Endothelial cell of umbilical vein (primary cell): ENCODE results near the gene CUX1. TPM values are rescaled to one million over a fixed set of nuclear protein-coding genes. Genes with fewer than 3 reads are reported as not detected.

Experiments used
- BruUV-seq: library from RNA; stranded (reverse); fragments of 400-500 nt; replicated peaks from 2 replicates; lab custom pipeline; 2021; lab: Mats Ljungman, UMichigan
- CTCF ChIA-PET: fragments of 300-600, 350-600 bp; sonication (Branson Sonifier 250); formaldehyde crosslinking; loops from one replicate; lab custom pipeline; 2021; ENCODE audit warnings: antibody characterized with exemption, inconsistent platforms; lab: Charles Lee
- POLR2A ChIA-PET: fragments of 300-600, 350-600 bp; sonication (Branson Sonifier 250); formaldehyde crosslinking; loops from one replicate; lab custom pipeline; 2021; ENCODE audit warnings: antibody characterized with exemption, inconsistent platforms; lab: Charles Lee
- DNase-seq: peaks from one replicate; pipeline ENCODE4 v3.0.0-alpha.2; 2011; ENCODE audit warnings: low read depth, low spot score
- FAIRE-seq: peaks from 2 replicates; lab custom pipeline; 2011; peaks lifted over from hg19 to GRCh38; lab: Jason Lieb, UNC
- H2AFZ ChIP-seq: 2 replicates; pipeline ENCODE4 v1.6.0; 2012; ENCODE audit warnings: low read depth, low read length, control low read depth, inconsistent platforms
- H3K27ac ChIP-seq: 2 replicates; pipeline ENCODE4 v1.5.1; 2011; ENCODE audit warnings: low read depth, mild to moderate bottlenecking, control low read depth, low read length, moderate library complexity; ENCODE audit not compliant: insufficient read depth
- H3K27me3 ChIP-seq, 2 experiments: 2 replicates each; pipeline versions ENCODE4 v1.6.0 to v1.6.1; 2011; ENCODE audit warnings: low read length in 2 of 2, mixed read lengths in 1 of 2; ENCODE audit not compliant: control insufficient read depth in 2 of 2, insufficient read depth in 2 of 2
- H3K36me3 ChIP-seq, 2 experiments: 2 replicates in 1 of 2; 3 replicates in 1 of 2; pipeline ENCODE4 v1.5.1; 2011; ENCODE audit warnings: low read length in 2 of 2, mild to moderate bottlenecking in 1 of 2, moderate library complexity in 1 of 2; ENCODE audit not compliant: control insufficient read depth in 2 of 2, insufficient read depth in 2 of 2; ENCODE audit errors: extremely low read depth in 1 of 2
- H3K4me1 ChIP-seq: 3 replicates; pipeline ENCODE4 v1.5.1; 2011; ENCODE audit warnings: mild to moderate bottlenecking, low read length; ENCODE audit not compliant: control insufficient read depth, insufficient read depth; ENCODE audit errors: extremely low read depth
- H3K4me2 ChIP-seq: 2 replicates; pipeline ENCODE4 v1.6.1; 2011; ENCODE audit warnings: low read length, control low read depth, mixed read lengths; ENCODE audit not compliant: insufficient read depth
- H3K4me3 ChIP-seq, 3 experiments: fragments of 200-600 bp in 1 of 3; sonication (generic), shearing (Covaris generic) in 1 of 3; replicated peaks in 1 of 3; 2 replicates each; pipeline ENCODE4 v1.5.1; 2011 to 2016; ENCODE audit warnings: control low read depth in 3 of 3, low read length in 3 of 3, mild to moderate bottlenecking in 2 of 3, inconsistent platforms in 1 of 3, low read depth in 1 of 3, moderate library complexity in 1 of 3; ENCODE audit not compliant: insufficient read depth in 1 of 3
- H3K79me2 ChIP-seq: 2 replicates; pipeline ENCODE4 v1.6.0; 2012; ENCODE audit warnings: low read length, inconsistent platforms; ENCODE audit not compliant: control insufficient read depth, insufficient read depth
- H3K9ac ChIP-seq: replicated peaks from 2 replicates; pipeline ENCODE3; 2011; ENCODE audit warnings: low read length, control low read depth; ENCODE audit not compliant: insufficient read depth; ENCODE audit errors: extremely low read depth
- H3K9me1 ChIP-seq: replicated peaks from 3 replicates; pipeline ENCODE4 v1.6.0; 2011; ENCODE audit warnings: mild to moderate bottlenecking, low read length; ENCODE audit not compliant: control insufficient read depth, insufficient read depth; ENCODE audit errors: extremely low read depth
- H3K9me3 ChIP-seq: replicated peaks from 2 replicates; pipeline ENCODE4 v1.5.1; 2012; ENCODE audit warnings: low read length, inconsistent platforms; ENCODE audit not compliant: control insufficient read depth, insufficient read depth
- H4K20me1 ChIP-seq: replicated peaks from 2 replicates; pipeline ENCODE3; 2011; ENCODE audit warnings: mild to moderate bottlenecking, low read length; ENCODE audit not compliant: control insufficient read depth, insufficient read depth; ENCODE audit errors: extremely low read depth
- EZH2 ChIP-seq: IDR thresholded peaks from 2 replicates; pipeline ENCODE4 v1.6.1; 2012; ENCODE audit warnings: borderline replicate concordance, low read depth, mild to moderate bottlenecking, moderate library complexity, low read length, inconsistent platforms; ENCODE audit not compliant: severe bottlenecking
- FOS ChIP-seq: IDR thresholded peaks from 2 replicates; pipeline ENCODE4 v1.6.1; 2011; ENCODE audit warnings: mild to moderate bottlenecking, low read length, moderate library complexity, borderline replicate concordance; ENCODE audit not compliant: insufficient read depth
- GATA2 ChIP-seq: IDR thresholded peaks from 2 replicates; pipeline ENCODE4 v1.7.0; 2011; ENCODE audit warnings: low read depth, mild to moderate bottlenecking, moderate library complexity, mixed read lengths, low read length; ENCODE audit not compliant: insufficient read length, insufficient read depth
- JUN ChIP-seq: IDR thresholded peaks from 2 replicates; pipeline ENCODE4 v1.6.1; 2011; ENCODE audit warnings: borderline replicate concordance, low read depth; ENCODE audit not compliant: insufficient read length, insufficient read depth
- MYC ChIP-seq: IDR thresholded peaks from one replicate; pipeline ENCODE4 v1.6.1; 2011; ENCODE audit warnings: mild to moderate bottlenecking, low read depth, low read length
- POLR2A ChIP-seq: IDR thresholded peaks from 2 replicates; pipeline ENCODE4 v1.6.1; 2012; ENCODE audit warnings: low read depth, mild to moderate bottlenecking, control low read depth, low read length
- POLR2AphosphoS5 ChIP-seq: IDR thresholded peaks from 2 replicates; pipeline ENCODE4 v1.6.1; 2012; ENCODE audit warnings: low read depth, mild to moderate bottlenecking, control low read depth, low read length, moderate library complexity; ENCODE audit not compliant: insufficient read depth
- dilution Hi-C: fragments of 300-500 bp; cut with MboI; formaldehyde crosslinking; loops from one replicate; pipeline ENCODE4 v1.15.0; 2019; ENCODE audit warnings: low sequenced_read_pairs; ENCODE audit not compliant: extremely low pct_ligation_motif_present
- intact Hi-C: fragments of 100-400 bp; cut with micrococcal nuclease; formaldehyde crosslinking; loops from one replicate; pipeline ENCODE4 v1.10.0; 2022
- polyA plus RNA-seq, 4 experiments: library from polyadenylated mRNA; depleted of rRNA in 3 of 4; stranded (reverse) in 3 of 4; unstranded in 1 of 4; fragments of >200 nt; gene quantifications; 2 replicates each; pipeline versions ENCODE4 v1.2.1 to v1.2.3, GENCODE V29; 2011 to 2012; ENCODE audit warnings: missing spikeins in 1 of 4
- total RNA-seq: library from RNA; stranded (reverse); gene quantifications from 2 replicates; pipeline ENCODE4 v1.2.3, GENCODE V29; 2021
- TF ChIP-seq, protein P1 (sequence below): IDR thresholded peaks from 2 replicates; pipeline ENCODE4 v1.6.1; 2011; ENCODE audit not compliant: insufficient read depth, insufficient read length
- TF ChIP-seq, protein P2 (sequence below), 2 donors: IDR thresholded peaks; 1 replicate in 1 of 2; 2 replicates in 1 of 2; pipeline ENCODE4 v1.5.1; 2011; ENCODE audit warnings: low read length in 2 of 2, mild to moderate bottlenecking in 2 of 2, moderate library complexity in 2 of 2, control low read depth in 1 of 2, inconsistent platforms in 1 of 2, low read depth in 1 of 2; ENCODE audit not compliant: insufficient read depth in 1 of 2; ENCODE audit errors: extremely low read depth in 1 of 2

CUX1 gene
- total and polyA plus RNA-seq, 2 donors (not counting 3 experiments of a cell fraction or from before 2014, with no cell fraction given), result 13.8 to 49.8 TPM

DNA sequence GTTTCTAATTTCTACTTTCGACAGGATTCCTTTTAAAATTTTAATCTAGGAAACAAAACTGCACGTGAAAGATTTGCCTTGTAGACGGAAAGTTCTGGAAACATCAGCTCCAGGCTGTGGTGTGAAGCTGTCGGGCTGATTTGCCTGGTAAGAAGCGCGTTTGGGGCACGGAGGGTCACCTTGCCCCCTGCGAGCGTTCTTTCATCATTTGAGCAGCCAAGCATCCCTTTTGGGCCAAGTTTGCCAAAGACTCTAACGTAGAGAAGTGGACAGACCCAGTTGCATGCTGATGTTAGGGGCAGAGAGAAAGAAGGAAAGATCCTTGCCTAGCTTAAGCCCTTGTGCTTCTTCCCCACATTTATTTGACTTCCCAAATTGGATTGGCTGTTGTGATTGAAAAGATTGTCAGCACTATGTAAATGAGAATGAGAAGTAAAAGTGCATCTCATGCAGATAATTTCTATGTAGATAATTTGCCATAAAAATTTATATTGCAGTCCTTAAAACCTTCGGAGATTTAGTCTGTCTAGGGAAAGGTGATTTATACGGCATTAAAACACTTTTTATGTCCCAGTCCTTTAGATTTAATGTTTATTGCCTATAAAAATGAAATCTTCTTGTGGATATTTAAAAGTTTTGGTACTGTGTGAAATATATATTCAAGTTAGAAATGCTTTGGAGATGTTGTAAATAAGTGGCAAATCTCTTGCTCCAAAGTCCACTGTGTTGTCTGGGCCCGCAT is 76.1 kb downstream of the CUX1 start:
- intact Hi-C loops (no loop called here), dilution Hi-C loops (no loop called here)
- H3K4me2 ChIP-seq, result no peak overlapping the region
- no peaks in the 10 kb centered on the region for H3K9me3 ChIP-seq
- H3K27me3 ChIP-seq, result no peaks in the 10 kb centered on the region
- peaks cover 3% of the 10 kb centered on the region for H3K79me2 ChIP-seq
- DNase-seq, result no peak
- FAIRE-seq, result no peak
- H2AFZ ChIP-seq, result no peak overlapping the region
- peaks cover 2% of the 10 kb centered on the region for H4K20me1 ChIP-seq
- no TSS peak for BruUV-seq
- ChIA-PET POLR2A (no interaction called here), CTCF (interaction anchor here (1.0 kb wide), 1 partner anchor 24 kb away, joined by 3 read pairs; no protein-coding TSS in a partner anchor)
- H3K27ac ChIP-seq, result no peak overlapping the region
- H3K4me1 ChIP-seq, result no peaks in the 10 kb centered on the region
- TF ChIP-seq EZH2, result no peak
- TF ChIP-seq, protein P1, sequence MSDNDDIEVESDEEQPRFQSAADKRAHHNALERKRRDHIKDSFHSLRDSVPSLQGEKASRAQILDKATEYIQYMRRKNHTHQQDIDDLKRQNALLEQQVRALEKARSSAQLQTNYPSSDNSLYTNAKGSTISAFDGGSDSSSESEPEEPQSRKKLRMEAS, result no peak
- TF ChIP-seq, protein P2, sequence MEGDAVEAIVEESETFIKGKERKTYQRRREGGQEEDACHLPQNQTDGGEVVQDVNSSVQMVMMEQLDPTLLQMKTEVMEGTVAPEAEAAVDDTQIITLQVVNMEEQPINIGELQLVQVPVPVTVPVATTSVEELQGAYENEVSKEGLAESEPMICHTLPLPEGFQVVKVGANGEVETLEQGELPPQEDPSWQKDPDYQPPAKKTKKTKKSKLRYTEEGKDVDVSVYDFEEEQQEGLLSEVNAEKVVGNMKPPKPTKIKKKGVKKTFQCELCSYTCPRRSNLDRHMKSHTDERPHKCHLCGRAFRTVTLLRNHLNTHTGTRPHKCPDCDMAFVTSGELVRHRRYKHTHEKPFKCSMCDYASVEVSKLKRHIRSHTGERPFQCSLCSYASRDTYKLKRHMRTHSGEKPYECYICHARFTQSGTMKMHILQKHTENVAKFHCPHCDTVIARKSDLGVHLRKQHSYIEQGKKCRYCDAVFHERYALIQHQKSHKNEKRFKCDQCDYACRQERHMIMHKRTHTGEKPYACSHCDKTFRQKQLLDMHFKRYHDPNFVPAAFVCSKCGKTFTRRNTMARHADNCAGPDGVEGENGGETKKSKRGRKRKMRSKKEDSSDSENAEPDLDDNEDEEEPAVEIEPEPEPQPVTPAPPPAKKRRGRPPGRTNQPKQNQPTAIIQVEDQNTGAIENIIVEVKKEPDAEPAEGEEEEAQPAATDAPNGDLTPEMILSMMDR (IDR thresholded peaks at IDR 0.05; ENCODE audit: extremely low read depth in 1 of 2, insufficient read depth in 1 of 2, low read depth in 1 of 2, low read length in 2 of 2), result no peak
- no peak for TF ChIP-seq JUN
- TF ChIP-seq POLR2A, result no peak
- no peak for TF ChIP-seq POLR2AphosphoS5
- no peak for TF ChIP-seq GATA2
- no peak for TF ChIP-seq MYC
- no peak for TF ChIP-seq FOS
- no peaks in the 10 kb centered on the region for H3K9me1 ChIP-seq
- H3K9ac ChIP-seq, result no peak overlapping the region
- H3K4me3 ChIP-seq, result no peak overlapping the region
- H3K36me3 ChIP-seq, result no peaks in the 10 kb centered on the region
